Mesodermal cell (in vitro differentiated cells): Measurements from ENCODE around the gene KIRREL1.

Source experiments
- H3K27ac ChIP-seq: 2 replicates; pipeline ENCODE4 v1.7.0; 2013; ENCODE audit warnings: mild to moderate bottlenecking, low read depth, low read length, moderate library complexity; ENCODE audit not compliant: severe bottlenecking
- H3K36me3 ChIP-seq: 2 replicates; pipeline ENCODE4 v1.7.1; 2013; ENCODE audit warnings: mild to moderate bottlenecking, low read length, moderate library complexity; ENCODE audit not compliant: control insufficient read depth, insufficient read depth
- H3K4me1 ChIP-seq: one replicate; pipeline ENCODE4 v1.7.1; 2013; ENCODE audit warnings: mild to moderate bottlenecking, low read length; ENCODE audit not compliant: insufficient read depth, control insufficient read depth, poor library complexity, severe bottlenecking
- H3K4me3 ChIP-seq: 2 replicates; pipeline ENCODE4 v1.7.0; 2013; ENCODE audit warnings: low read length, control low read depth, mild to moderate bottlenecking; ENCODE audit not compliant: insufficient read depth, poor library complexity, severe bottlenecking; ENCODE audit errors: extremely low read depth
- H3K9me3 ChIP-seq: 2 replicates; pipeline ENCODE4 v1.7.1; 2013; ENCODE audit warnings: mild to moderate bottlenecking, low read length, moderate library complexity; ENCODE audit not compliant: control insufficient read depth
- WGBS, 2 experiments: methylation state at CpG; one replicate each; pipeline ENCODE4 v1.1.5; 2013; ENCODE audit warnings: missing lambda C conversion rate in 2 of 2; ENCODE audit not compliant: insufficient coverage in 2 of 2; 5-methylcytosine and 5-hydroxymethylcytosine counted together

Gene KIRREL1

DNA sequence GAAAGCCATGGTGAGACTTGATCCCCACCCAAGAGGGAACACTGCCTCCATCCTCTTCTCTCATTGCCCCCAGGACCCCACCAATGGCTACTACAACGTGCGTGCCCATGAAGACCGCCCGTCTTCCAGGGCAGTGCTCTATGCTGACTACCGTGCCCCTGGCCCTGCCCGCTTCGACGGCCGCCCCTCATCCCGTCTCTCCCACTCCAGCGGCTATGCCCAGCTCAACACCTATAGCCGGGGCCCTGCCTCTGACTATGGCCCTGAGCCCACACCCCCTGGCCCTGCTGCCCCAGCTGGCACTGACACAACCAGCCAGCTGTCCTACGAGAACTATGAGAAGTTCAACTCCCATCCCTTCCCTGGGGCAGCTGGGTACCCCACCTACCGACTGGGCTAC lies 101.1 kb downstream of the KIRREL1 start:
- H3K4me1 ChIP-seq = peaks cover 10% of the 10 kb centered on the region
- 93 to 94% methylated on average over 12 to 14 of the region's 14 CpGs for WGBS, 2 experiments
- H3K9me3 ChIP-seq = no peaks in the 10 kb centered on the region
- no peak overlapping the region for H3K4me3 ChIP-seq
- H3K27ac ChIP-seq = no peak overlapping the region
- H3K36me3 ChIP-seq = peaks cover 78% of the 10 kb centered on the region

DNA sequence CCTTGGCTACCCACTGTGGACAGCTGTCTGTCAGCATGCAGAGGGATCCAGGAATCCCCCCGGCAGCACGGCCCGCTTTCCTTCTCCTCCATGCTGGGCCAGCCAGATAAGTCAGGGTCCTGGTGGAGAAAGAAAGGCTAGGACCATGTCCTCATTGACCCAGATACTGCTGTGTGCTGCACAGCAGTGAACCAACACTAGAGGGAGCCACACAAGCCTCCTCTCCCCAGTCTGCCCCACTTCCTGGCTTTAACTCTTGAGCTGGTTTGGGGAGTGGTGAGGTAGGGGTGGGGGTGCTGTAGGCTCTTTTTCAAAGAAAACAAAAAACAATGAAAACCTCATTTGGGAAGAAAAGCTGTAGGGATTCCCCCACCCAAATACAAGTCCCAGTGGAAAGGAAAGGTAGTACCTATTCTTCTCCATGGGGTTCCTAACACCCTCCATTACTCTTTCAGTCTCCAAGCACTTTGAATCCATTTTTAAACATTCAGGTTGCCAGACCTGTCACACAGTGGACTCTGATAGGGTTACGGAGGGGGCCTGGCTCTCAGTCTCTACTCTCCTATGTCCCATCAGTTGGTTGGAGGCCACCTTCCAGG lies 102.4 kb downstream of the KIRREL1 start:
- 88 to 100% methylated on average over 3 of the region's 4 CpGs for WGBS, 2 experiments
- Histone ChIP-seq H3K9me3 (no peaks in the 10 kb centered on the region), H3K4me1 (peaks cover 17% of the 10 kb centered on the region), H3K36me3 (peaks cover 65% of the 10 kb centered on the region), H3K27ac (no peak overlapping the region), H3K4me3 (no peak overlapping the region)

DNA sequence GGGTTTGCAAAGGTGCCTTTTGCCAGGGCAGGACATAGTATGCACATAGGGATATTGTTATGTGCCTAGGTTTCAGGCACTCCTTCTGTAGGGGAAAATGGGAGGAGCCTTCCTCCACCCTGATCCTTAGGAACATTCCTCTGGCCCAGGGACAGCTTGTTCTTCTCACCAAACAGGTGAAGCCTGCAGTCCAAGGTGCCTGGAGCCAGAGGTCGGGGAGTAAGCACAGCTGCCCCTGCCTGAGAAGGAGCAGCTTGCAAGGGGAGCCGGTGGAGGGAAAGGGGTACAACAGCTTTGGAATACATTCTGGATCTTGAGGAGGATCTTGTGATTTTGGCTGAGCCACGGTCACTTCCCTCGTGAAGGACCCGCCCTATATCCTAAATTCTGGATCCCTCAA lies 104.8 kb downstream of the KIRREL1 start:
- Histone ChIP-seq H3K9me3 (no peaks in the 10 kb centered on the region), H3K4me3 (no peak overlapping the region), H3K4me1 (peaks cover 34% of the 10 kb centered on the region), H3K36me3 (peaks cover 43% of the 10 kb centered on the region), H3K27ac (no peak overlapping the region)
- 84 to 91% methylated on average over 3 to 4 of the region's 5 CpGs for WGBS, 2 experiments

DNA sequence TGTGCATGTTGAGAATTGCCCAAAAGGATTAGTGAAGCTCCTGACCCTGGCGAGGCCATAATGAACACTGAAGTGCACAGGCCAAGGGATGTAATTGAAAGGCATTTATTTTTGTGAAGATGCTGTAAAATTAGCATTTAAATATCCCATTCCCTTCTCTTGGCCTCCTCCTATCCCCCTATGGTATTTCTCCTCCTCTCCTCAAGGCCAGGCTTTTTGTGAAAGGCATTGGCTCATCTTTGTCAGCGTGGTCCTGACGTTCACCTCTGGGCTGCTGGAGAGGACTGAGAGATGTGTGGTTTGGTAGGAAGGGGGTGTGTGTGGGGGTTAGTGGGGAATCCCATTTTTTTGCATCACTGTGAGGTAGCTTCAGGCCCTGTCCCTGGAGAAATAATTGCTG lies 105.7 kb downstream of the KIRREL1 start:
- Histone ChIP-seq H3K36me3 (peaks cover 34% of the 10 kb centered on the region), H3K27ac (no peak overlapping the region), H3K4me1 (peaks cover 38% of the 10 kb centered on the region), H3K4me3 (no peak overlapping the region), H3K9me3 (no peaks in the 10 kb centered on the region)
- WGBS, 2 experiments = 88% methylated on average over 3 of the region's 3 CpGs; no CpG with 5 or more reads in 1 of the 2 experiments

DNA sequence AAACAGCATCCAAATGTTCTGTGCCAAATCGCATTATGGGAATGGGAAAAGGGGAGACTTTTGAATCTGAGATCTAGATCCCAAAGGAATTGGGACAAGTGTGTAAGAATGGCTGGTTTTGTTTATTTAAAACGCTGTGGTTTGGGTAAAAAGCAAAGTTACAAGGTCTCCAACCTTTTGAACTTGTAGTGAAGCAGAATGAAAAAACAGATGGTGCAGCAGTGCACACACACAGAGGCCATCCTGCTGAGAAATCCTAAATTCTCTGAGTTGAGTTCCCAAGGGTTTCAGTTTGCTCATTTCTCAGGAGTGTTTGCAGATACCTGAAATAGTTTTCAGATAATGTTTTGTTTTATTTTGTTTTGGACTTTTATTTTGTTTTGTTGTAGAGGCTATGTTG lies 107.1 kb downstream of the KIRREL1 start:
- H3K36me3 ChIP-seq = peaks cover 20% of the 10 kb centered on the region
- H3K9me3 ChIP-seq = no peaks in the 10 kb centered on the region
- 81 to 93% methylated on average over 2 of the region's 2 CpGs for whole genome bisulfite sequencing, 2 experiments
- no peak overlapping the region for H3K4me3 ChIP-seq
- H3K4me1 ChIP-seq = peaks cover 41% of the 10 kb centered on the region
- H3K27ac ChIP-seq = no peak overlapping the region

DNA sequence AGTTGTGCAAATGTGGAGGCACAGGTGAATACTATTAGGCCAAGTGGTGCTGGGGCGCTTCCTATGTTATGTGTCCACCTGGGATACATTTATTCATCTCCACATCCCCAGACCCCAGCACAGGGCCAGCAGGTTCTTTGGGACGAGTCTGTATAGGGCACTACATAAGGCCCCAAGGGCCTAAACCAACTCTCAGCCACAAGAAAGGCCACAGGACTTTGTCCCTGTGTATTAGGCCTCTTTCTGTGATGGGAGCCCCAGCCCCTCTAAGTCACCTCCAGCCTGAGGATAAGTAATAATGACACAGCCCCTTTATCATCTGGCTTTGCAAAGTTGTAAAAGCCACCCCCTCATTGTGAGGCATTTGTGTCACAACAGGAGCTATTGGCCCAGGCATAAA lies 108.0 kb downstream of the KIRREL1 start:
- Histone ChIP-seq H3K36me3 (peaks cover 11% of the 10 kb centered on the region), H3K4me1 (peaks cover 41% of the 10 kb centered on the region), H3K4me3 (no peak overlapping the region), H3K9me3 (no peaks in the 10 kb centered on the region), H3K27ac (peak overlapping the region; percentile 45)
- WGBS, 2 experiments = 92% methylated on average over 2 of the region's 2 CpGs; no CpG with 5 or more reads in 1 of the 2 experiments

DNA sequence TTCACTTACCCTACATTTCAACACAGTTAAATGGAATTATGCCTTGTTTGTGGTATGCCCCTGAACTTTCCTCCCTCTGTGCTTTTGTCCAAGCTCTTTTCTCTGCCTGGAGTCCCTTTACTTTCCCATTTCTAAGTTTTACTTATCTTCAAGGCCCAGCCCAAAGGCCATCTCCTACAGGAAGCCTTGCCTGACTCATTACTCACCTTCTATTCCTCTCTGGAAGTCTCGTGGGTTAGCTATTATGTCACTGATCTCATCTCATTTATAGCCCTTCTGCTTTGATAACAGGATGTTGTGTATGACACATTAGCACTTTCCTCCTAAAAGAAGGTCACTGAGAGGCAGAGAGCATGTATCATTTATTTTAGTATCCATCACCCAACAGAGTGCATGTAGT lies 108.5 kb downstream of the KIRREL1 start:
- Histone ChIP-seq H3K4me3 (no peak overlapping the region), H3K36me3 (peaks cover 6% of the 10 kb centered on the region), H3K9me3 (no peaks in the 10 kb centered on the region), H3K27ac (peak overlapping the region; percentile 45), H3K4me1 (peaks cover 39% of the 10 kb centered on the region)
- no CpG with 5 or more reads among the region's 1 CpG for WGBS, 2 experiments

DNA sequence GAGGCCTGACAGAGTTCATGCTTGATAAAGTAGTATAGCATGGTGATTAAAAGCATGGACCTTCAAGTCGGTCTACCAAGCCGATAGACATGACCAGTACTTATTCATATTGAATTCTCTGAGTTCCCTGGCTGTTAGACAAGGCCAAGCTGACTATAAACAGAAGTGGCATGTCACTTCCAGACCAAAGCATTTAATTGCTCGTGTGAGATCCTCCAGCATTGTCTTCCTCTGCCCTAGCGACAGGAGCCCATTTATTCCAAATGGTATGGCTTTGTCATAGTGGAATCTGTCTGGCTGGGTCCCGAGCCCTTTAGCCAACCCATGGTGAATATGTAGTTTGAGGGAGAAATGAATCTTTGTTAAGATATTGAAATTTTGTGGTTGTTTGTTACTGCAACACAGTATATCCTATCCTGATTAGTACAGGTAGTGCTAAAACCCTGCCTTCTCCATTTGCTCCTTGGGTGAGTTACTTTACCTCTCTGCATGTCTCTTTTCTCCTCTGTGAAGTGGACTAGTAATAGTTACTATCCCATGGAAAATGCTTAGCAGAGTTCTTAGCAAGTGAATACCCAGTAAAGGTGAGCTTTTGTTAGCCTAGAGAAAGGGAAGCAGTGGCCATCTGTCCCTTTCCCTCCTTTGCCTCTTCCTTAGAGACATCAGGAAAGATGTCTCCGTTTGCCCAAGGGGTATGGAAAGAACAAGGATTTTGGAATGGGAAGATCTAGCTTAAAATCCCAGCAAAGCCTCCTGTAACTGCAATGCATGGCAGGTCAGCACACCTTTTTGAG lies 109.6 kb downstream of the KIRREL1 start:
- WGBS, 2 experiments = 70 to 79% methylated on average over 3 to 4 of the region's 6 CpGs
- no peaks in the 10 kb centered on the region for H3K36me3 ChIP-seq
- no peaks in the 10 kb centered on the region for H3K9me3 ChIP-seq
- peaks cover 33% of the 10 kb centered on the region for H3K4me1 ChIP-seq
- H3K4me3 ChIP-seq = no peak overlapping the region
- H3K27ac ChIP-seq = no peak overlapping the region

DNA sequence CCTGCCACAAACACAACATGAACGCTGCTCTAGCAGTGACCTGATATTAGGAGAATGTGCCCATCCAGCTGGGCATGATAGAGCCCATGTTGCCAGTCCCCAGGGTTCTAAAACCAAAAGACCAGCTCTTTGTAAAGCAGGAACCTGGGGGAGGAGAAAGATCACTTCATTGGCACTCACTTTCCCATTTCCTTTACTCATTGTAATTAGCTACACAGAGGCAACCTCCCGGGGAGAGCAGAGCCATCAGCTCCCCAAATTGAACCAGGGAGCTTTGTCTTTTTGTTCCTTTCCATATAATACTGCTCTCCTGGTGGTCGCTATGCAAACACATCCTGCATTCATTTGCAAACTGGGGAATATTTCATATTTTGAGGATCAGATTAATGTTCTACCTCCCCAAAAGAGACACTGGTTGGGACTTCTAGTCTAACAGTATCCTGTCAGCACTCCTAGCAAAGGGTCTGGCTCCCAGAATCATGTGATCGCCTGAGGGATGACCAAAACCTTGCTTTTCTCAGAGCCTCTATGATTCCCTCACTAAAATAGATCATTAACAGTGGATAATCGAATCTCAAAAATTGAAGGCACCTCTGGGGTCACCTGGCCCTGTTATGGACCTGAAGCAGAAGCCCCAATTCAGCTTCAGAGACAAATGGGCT lies 110.5 kb downstream of the KIRREL1 start:
- H3K4me1 ChIP-seq = peaks cover 33% of the 10 kb centered on the region

DNA sequence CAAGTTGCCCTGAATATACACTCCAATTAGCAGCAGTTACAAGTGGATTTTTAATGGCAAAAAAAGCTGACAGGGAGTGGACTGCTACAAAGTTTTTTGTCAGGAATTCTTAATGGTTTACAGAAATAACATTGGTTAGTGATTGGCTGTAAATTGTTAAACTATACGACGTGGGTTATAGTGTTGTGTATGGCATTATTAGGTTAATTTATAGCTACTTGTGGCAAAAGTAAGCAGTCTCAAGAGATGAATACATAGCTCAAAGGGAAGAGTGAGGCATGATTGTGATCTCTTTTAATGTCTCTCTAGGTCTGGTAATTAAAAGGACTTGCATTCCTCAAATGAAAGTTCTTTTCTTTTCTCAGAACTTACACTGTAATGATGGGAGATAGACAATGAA lies 111.4 kb downstream of the KIRREL1 start:
- H3K4me1 ChIP-seq = peaks cover 29% of the 10 kb centered on the region
- H3K27ac ChIP-seq = no peak overlapping the region
- no peak overlapping the region for H3K4me3 ChIP-seq
- 48 to 57% methylated on average over 2 of the region's 2 CpGs for WGBS, 2 experiments
- no peaks in the 10 kb centered on the region for H3K36me3 ChIP-seq
- H3K9me3 ChIP-seq = no peaks in the 10 kb centered on the region

More for the DNA sequence above, 110.5 kb downstream of the KIRREL1 start:
- no peak overlapping the region for H3K27ac ChIP-seq
- no peaks in the 10 kb centered on the region for H3K9me3 ChIP-seq
- H3K36me3 ChIP-seq = no peaks in the 10 kb centered on the region
- no peak overlapping the region for H3K4me3 ChIP-seq
- 8 to 17% methylated on average over 2 to 4 of the region's 5 CpGs for WGBS, 2 experiments
